GM12878 (cell line): ENCODE measurements around the gene UNG. TPM values are rescaled to one million over a fixed set of nuclear protein-coding genes. Genes with fewer than 3 reads are reported as not detected.

Experiments used
- ATAC-seq: fragments of 200-7000 bp; cut with Tn5 transposase; 3 replicates; pipeline ENCODE4 v1.9.1; 2020; ENCODE audit warnings: mild to moderate bottlenecking, moderate library complexity
- BruUV-seq: library from RNA; stranded (reverse); fragments of 400-500 nt; replicated peaks from 2 replicates; lab custom pipeline; 2021; lab: Mats Ljungman, UMichigan
- CTCF ChIA-PET: fragments of 300-600 bp; sonication (Branson Sonifier 250); formaldehyde crosslinking; extraction: SDS; loops from one replicate; lab custom pipeline; 2021; ENCODE audit warnings: inconsistent platforms; lab: Yijun Ruan, JAX
- POLR2A ChIA-PET: fragments of 350-600 bp; formaldehyde crosslinking; extraction: SDS; loops from one replicate; lab custom pipeline; 2021; ENCODE audit warnings: inconsistent platforms; lab: Charles Lee
- RAD21 ChIA-PET: fragments of 300-600 bp; sonication (Branson Sonifier 250); formaldehyde crosslinking; loops from one replicate; lab custom pipeline; 2023; ENCODE audit warnings: antibody characterized with exemption; ENCODE audit not compliant: unreplicated experiment; lab: Charles Lee
- SMC1A ChIA-PET: fragments of 300-600 bp; sonication (Branson Sonifier 250); formaldehyde crosslinking; loops from one replicate; lab custom pipeline; 2023; ENCODE audit not compliant: unreplicated experiment, uncharacterized antibody; lab: Charles Lee
- DNase-seq: peaks from one replicate; pipeline ENCODE4 v3.0.0-alpha.2; 2011; ENCODE audit warnings: low read depth, low spot score
- FAIRE-seq: peaks from 3 replicates; lab custom pipeline; 2011; peaks lifted over from hg19 to GRCh38; lab: Jason Lieb, UNC
- H2AFZ ChIP-seq: 2 replicates; pipeline ENCODE4 v1.6.0; 2011; ENCODE audit warnings: low read depth, low read length, control low read depth; ENCODE audit not compliant: control insufficient read depth
- H3K27ac ChIP-seq: 2 replicates; pipeline ENCODE4 v1.5.1; 2011; ENCODE audit warnings: control low read depth; ENCODE audit not compliant: control insufficient read depth, insufficient read depth
- H3K27me3 ChIP-seq, 2 experiments: replicated peaks in 1 of 2; 2 replicates each; pipeline versions ENCODE4 v1.6.0 to v1.6.1; 2011; ENCODE audit warnings: low read length in 1 of 2; ENCODE audit not compliant: control insufficient read depth in 2 of 2, insufficient read depth in 2 of 2
- H3K36me3 ChIP-seq, 2 experiments: 2 replicates each; pipeline ENCODE4 v1.5.1; 2011; ENCODE audit warnings: low read length in 1 of 2; ENCODE audit not compliant: control insufficient read depth in 2 of 2, insufficient read depth in 2 of 2
- H3K4me1 ChIP-seq: 2 replicates; pipeline ENCODE4 v1.6.1; 2011; ENCODE audit warnings: mild to moderate bottlenecking, low read length, moderate library complexity, mixed read lengths; ENCODE audit not compliant: control insufficient read depth, insufficient read depth
- H3K4me2 ChIP-seq: 2 replicates; pipeline ENCODE4 v1.6.0; 2011; ENCODE audit warnings: control low read depth; ENCODE audit not compliant: control insufficient read depth, insufficient read depth
- H3K4me3 ChIP-seq: fragments of 200-600 bp; sonication (generic); 2 replicates; pipeline ENCODE4 v1.5.1; 2016
- H3K79me2 ChIP-seq: 2 replicates; pipeline ENCODE4 v1.6.0; 2011; ENCODE audit warnings: low read length; ENCODE audit not compliant: control insufficient read depth, insufficient read depth
- H3K9ac ChIP-seq: 2 replicates; pipeline ENCODE4 v1.8.0; 2011; ENCODE audit warnings: low read length, control low read depth, mixed read lengths; ENCODE audit not compliant: control insufficient read depth, insufficient read depth
- H3K9me3 ChIP-seq: replicated peaks from 3 replicates; pipeline ENCODE4 v1.5.1; 2011; ENCODE audit warnings: mild to moderate bottlenecking, low read length; ENCODE audit not compliant: control insufficient read depth, insufficient read depth
- H4K20me1 ChIP-seq: 2 replicates; pipeline ENCODE4 v1.6.0; 2011; ENCODE audit not compliant: control insufficient read depth, insufficient read depth
- ATF7 ChIP-seq: fragments of 450-650 bp; IDR thresholded peaks from 2 replicates; pipeline ENCODE4 v1.6.1; 2016; ENCODE audit warnings: low read depth, mild to moderate bottlenecking
- BRCA1 ChIP-seq: IDR thresholded peaks from 2 replicates; pipeline ENCODE4 v1.6.1; 2011; ENCODE audit warnings: low read depth, low read length, improper control_type of control experiment
- CBX3 ChIP-seq: fragments of 200-600 bp; sonication (generic); IDR thresholded peaks from 2 replicates; pipeline ENCODE4 v1.6.1; 2016; ENCODE audit warnings: low read depth, borderline replicate concordance
- CHD4 ChIP-seq: fragments of 200-600 bp; sonication (generic); IDR thresholded peaks from 2 replicates; pipeline ENCODE4 v1.6.1; 2016; ENCODE audit warnings: mild to moderate bottlenecking
- EED ChIP-seq: sonication (generic); IDR thresholded peaks from 2 replicates; pipeline ENCODE4 v1.6.1; 2016; ENCODE audit warnings: antibody characterized with exemption, low read depth
- IKZF1 ChIP-seq: fragments of 450-650 bp; conservative IDR thresholded peaks from 2 replicates; pipeline ENCODE4 v1.6.1; 2017; ENCODE audit warnings: antibody characterized with exemption, mild to moderate bottlenecking
- JUND ChIP-seq: IDR thresholded peaks from 2 replicates; pipeline ENCODE4 v1.6.1; 2012; ENCODE audit warnings: low read depth, mild to moderate bottlenecking, low read length, improper control_type of control experiment, moderate library complexity
- NKRF ChIP-seq: fragments of 450-650 bp; conservative IDR thresholded peaks from 2 replicates; pipeline ENCODE4 v1.6.1; 2017; ENCODE audit warnings: mild to moderate bottlenecking, moderate library complexity
- PAX5 ChIP-seq: IDR thresholded peaks from 2 replicates; pipeline ENCODE4 v1.6.1; 2011; ENCODE audit warnings: low read depth, low read length, borderline replicate concordance
- RELA ChIP-seq: fragments of 450-650 bp; IDR thresholded peaks from 2 replicates; pipeline ENCODE4 v1.8.0; 2014; ENCODE audit warnings: borderline replicate concordance; ENCODE audit not compliant: partially characterized antibody
- RUNX3 ChIP-seq: IDR thresholded peaks from 2 replicates; pipeline ENCODE4 v1.6.1; 2012; ENCODE audit warnings: low read length, inconsistent platforms
- SPI1 ChIP-seq: IDR thresholded peaks from 2 replicates; pipeline ENCODE4 v1.6.1; 2011; ENCODE audit warnings: low read depth, mild to moderate bottlenecking, low read length, moderate library complexity, borderline replicate concordance; ENCODE audit not compliant: insufficient read depth
- TARDBP ChIP-seq: IDR thresholded peaks from 2 replicates; pipeline ENCODE4 v1.6.1; 2016; ENCODE audit warnings: borderline replicate concordance
- TCF3 ChIP-seq: IDR thresholded peaks from 2 replicates; pipeline ENCODE4 v1.6.1; 2012; ENCODE audit warnings: low read depth, mild to moderate bottlenecking, low read length, borderline replicate concordance; ENCODE audit not compliant: insufficient read depth
- WGBS: methylation state at CpG from one replicate; pipeline ENCODE4 v1.1.6; 2016; ENCODE audit warnings: low lambda C conversion rate; ENCODE audit not compliant: insufficient replicate concordance, insufficient coverage; ENCODE audit errors: missing lambda C conversion rate; 5-methylcytosine and 5-hydroxymethylcytosine counted together
- in situ Hi-C: fragments of 300-500 bp; cut with MboI; formaldehyde crosslinking; loops from 9 replicates; pipeline ENCODE4 v1.14.3; 2018; ENCODE audit warnings: mixed read lengths
- intact Hi-C: fragments of 100-400 bp; cut with micrococcal nuclease; formaldehyde crosslinking; loops from one replicate; pipeline ENCODE4 v1.14.2; 2022; ENCODE audit not compliant: unreplicated experiment
- polyA plus RNA-seq, 11 experiments: library from polyadenylated mRNA; depleted of rRNA in 4 of 11; unstranded in 6 of 11; stranded (reverse) in 5 of 11; fragments of >200 nt; fragmentation: Nextera tagmentation in 4 of 11; fragmentation: Illumina TruSeq in 1 of 11; extraction: Ambion mirVana in 4 of 11; extraction: Trizol in 1 of 11; gene quantifications; 1 replicate in 1 of 11; 2 replicates in 10 of 11; pipeline versions ENCODE4 v1.2.1 to v1.2.3, GENCODE V29; 2011 to 2016; ENCODE audit warnings: inconsistent platforms in 2 of 11, missing spikeins in 2 of 11, low read depth in 1 of 11
- total RNA-seq, 4 experiments: library from RNA; depleted of rRNA in 3 of 4; stranded (reverse); fragments of >200 nt in 3 of 4; fragmentation: Illumina TruSeq in 1 of 4; extraction: Trizol in 1 of 4; gene quantifications; 2 replicates each; pipeline versions ENCODE4 v1.2.1 to v1.2.3, GENCODE V29; 2013 to 2021
- TF ChIP-seq, protein P1 (sequence below): IDR thresholded peaks from 2 replicates; pipeline ENCODE4 v1.6.1; 2011; ENCODE audit warnings: borderline replicate concordance, low read depth, mild to moderate bottlenecking, moderate library complexity, mixed read lengths, low read length; ENCODE audit not compliant: insufficient read depth; ENCODE audit errors: extremely low read length
- TF ChIP-seq, protein P2 (sequence below): IDR thresholded peaks from 2 replicates; pipeline ENCODE4 v1.6.1; 2011; ENCODE audit warnings: low read depth, mild to moderate bottlenecking, low read length, moderate library complexity, borderline replicate concordance; ENCODE audit errors: extremely low read depth

UNG gene
- total and polyA plus RNA-seq, 10 of the 15 experiments (the other 5 are each of a cell fraction or from before 2014, with no cell fraction given), result 9.5 to 81.9 (median 48.2) TPM

DNA sequence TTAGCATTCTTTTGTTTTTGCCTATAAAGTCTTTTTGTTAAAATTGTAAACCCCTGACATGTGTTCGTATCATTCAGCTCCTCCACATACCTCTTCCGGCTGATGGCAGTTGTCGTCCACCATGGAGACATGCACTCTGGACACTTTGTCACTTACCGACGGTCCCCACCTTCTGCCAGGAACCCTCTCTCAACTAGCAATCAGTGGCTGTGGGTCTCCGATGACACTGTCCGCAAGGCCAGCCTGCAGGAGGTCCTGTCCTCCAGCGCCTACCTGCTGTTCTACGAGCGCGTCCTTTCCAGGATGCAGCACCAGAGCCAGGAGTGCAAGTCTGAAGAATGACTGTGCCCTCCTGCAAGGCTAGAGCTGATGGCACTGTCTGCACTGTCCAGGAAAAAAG is 11.8 kb upstream of the UNG start:
- WGBS, result 96% methylated on average over 11 of the region's 11 CpGs
- no peak overlapping the region for H2AFZ ChIP-seq
- no peaks in the 10 kb centered on the region for H3K79me2 ChIP-seq
- BruUV-seq, result no TSS peak
- TF ChIP-seq BRCA1, result no peak
- no peak for TF ChIP-seq EED
- TF ChIP-seq TCF3, result no peak
- no peak for TF ChIP-seq RELA
- no peak for TF ChIP-seq PAX5
- TF ChIP-seq IKZF1, result no peak
- no peak for TF ChIP-seq CBX3
- no peak for TF ChIP-seq TARDBP
- TF ChIP-seq, protein P1, sequence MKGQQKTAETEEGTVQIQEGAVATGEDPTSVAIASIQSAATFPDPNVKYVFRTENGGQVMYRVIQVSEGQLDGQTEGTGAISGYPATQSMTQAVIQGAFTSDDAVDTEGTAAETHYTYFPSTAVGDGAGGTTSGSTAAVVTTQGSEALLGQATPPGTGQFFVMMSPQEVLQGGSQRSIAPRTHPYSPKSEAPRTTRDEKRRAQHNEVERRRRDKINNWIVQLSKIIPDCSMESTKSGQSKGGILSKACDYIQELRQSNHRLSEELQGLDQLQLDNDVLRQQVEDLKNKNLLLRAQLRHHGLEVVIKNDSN, result no peak
- TF ChIP-seq JUND, result no peak
- no peak for TF ChIP-seq CHD4
- no peak for TF ChIP-seq RUNX3
- no peak for TF ChIP-seq SPI1
- no peak for TF ChIP-seq NKRF
- TF ChIP-seq, protein P2, sequence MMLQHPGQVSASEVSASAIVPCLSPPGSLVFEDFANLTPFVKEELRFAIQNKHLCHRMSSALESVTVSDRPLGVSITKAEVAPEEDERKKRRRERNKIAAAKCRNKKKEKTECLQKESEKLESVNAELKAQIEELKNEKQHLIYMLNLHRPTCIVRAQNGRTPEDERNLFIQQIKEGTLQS, result no peak
- no peak for TF ChIP-seq ATF7
- POLR2A ChIA-PET, result no interaction called here
- in situ Hi-C loops (no loop called here), intact Hi-C loops (no loop called here)
- CTCF ChIA-PET, result no interaction called here
- DNase-seq, result no peak
- ATAC-seq, result no peak
- H3K9me3 ChIP-seq, result no peaks in the 10 kb centered on the region
- no peak overlapping the region for H3K9ac ChIP-seq
- no peaks in the 10 kb centered on the region for H4K20me1 ChIP-seq
- H3K4me2 ChIP-seq, result no peak overlapping the region
- RAD21 ChIA-PET, result no interaction called here
- H3K36me3 ChIP-seq, result peaks cover 7 to 17% of the 10 kb centered on the region in 2 experiments
- no peaks in the 10 kb centered on the region for H3K27me3 ChIP-seq
- no peak overlapping the region for H3K4me3 ChIP-seq
- H3K27ac ChIP-seq, result no peak overlapping the region
- no peaks in the 10 kb centered on the region for H3K4me1 ChIP-seq
- SMC1A ChIA-PET, result no interaction called here
- no peak for FAIRE-seq
